Suprapubic skin (tissue), 4 donors: ENCODE results near the gene HMCN1. TPM values are rescaled to one million over a fixed set of nuclear protein-coding genes. Genes with fewer than 3 reads are reported as not detected.

Experiments
- DNase-seq, 2 donors: peaks; one replicate each; pipeline ENCODE4 v3.0.0-alpha.2; 2019; ENCODE audit warnings: low spot score in 2 of 2
- H3K27ac ChIP-seq: fragments of 200-600 bp; sonication (generic); one replicate; pipeline ENCODE4 v1.5.1; 2019
- H3K27me3 ChIP-seq: fragments of 200-600 bp; sonication (generic); one replicate; pipeline ENCODE4 v1.5.1; 2019
- H3K36me3 ChIP-seq: fragments of 200-600 bp; sonication (generic); one replicate; pipeline ENCODE4 v1.5.1; 2019
- H3K4me1 ChIP-seq: fragments of 200-600 bp; sonication (generic); one replicate; pipeline ENCODE4 v1.5.1; 2019
- H3K4me3 ChIP-seq: fragments of 200-600 bp; sonication (generic); one replicate; pipeline ENCODE4 v1.5.1; 2019; ENCODE audit warnings: mild to moderate bottlenecking
- H3K9me3 ChIP-seq: fragments of 200-600 bp; sonication (generic); one replicate; pipeline ENCODE4 v1.5.1; 2019
- CTCF ChIP-seq, 2 donors: fragments of 200-600 bp in 1 of 2; fragments of 450-650 bp in 1 of 2; sonication (generic) in 1 of 2; IDR thresholded peaks; one replicate each; pipeline ENCODE4 v1.5.1; 2016 to 2019; ENCODE audit warnings: antibody characterized with exemption in 2 of 2, mild to moderate bottlenecking in 1 of 2, moderate library complexity in 1 of 2
- EP300 ChIP-seq: sonication (generic); formaldehyde crosslinking; IDR thresholded peaks from one replicate; pipeline ENCODE4 v1.6.1; 2017; ENCODE audit warnings: antibody characterized with exemption
- POLR2A ChIP-seq, 2 donors: fragments of 450-650 bp; IDR thresholded peaks; one replicate each; pipeline ENCODE4 v1.6.1; 2017; ENCODE audit warnings: antibody characterized with exemption in 2 of 2, mild to moderate bottlenecking in 2 of 2, moderate library complexity in 2 of 2
- POLR2AphosphoS5 ChIP-seq, 3 donors: sonication (generic); formaldehyde crosslinking; IDR thresholded peaks; one replicate each; pipeline ENCODE4 v1.6.1; 2017; ENCODE audit warnings: antibody characterized with exemption in 3 of 3
- WGBS: methylation state at CpG from one replicate; pipeline ENCODE4 v1.1.5; 2018; 5-methylcytosine and 5-hydroxymethylcytosine counted together
- total RNA-seq, 4 donors: library from RNA; depleted of rRNA; stranded (reverse); fragments of >200 nt; gene quantifications; one replicate each; pipeline ENCODE4 v1.1.0, GENCODE V29; 2016

Gene HMCN1
- total RNA-seq, 4 donors from 2014 or later, result 2.2 to 5.6 (median 3.7) TPM

- Histone ChIP-seq H3K9me3 (no peaks in the 10 kb centered on the region), H3K36me3 (no peaks in the 10 kb centered on the region), H3K4me3 (no peak overlapping the region), H3K27me3 (no peaks in the 10 kb centered on the region), H3K4me1 (no peaks in the 10 kb centered on the region), H3K27ac (no peak overlapping the region)
- TF ChIP-seq EP300 (no peak), POLR2A (IDR thresholded peaks at IDR 0.05) (no peak), CTCF (IDR thresholded peaks at IDR 0.05) (no peak), POLR2AphosphoS5 (IDR thresholded peaks at IDR 0.05) (no peak)
- WGBS, result 86% methylated on average over 2 of the region's 2 CpGs
- DNase-seq, result no peak
These were observed 454.5 kb downstream of the HMCN1 start for GRCh38 chr1:186188736-186189135.

GRCh38 chr1:186189156-186189555 lies 455.0 kb downstream of the HMCN1 start:
- Histone ChIP-seq H3K9me3 (no peaks in the 10 kb centered on the region), H3K36me3 (no peaks in the 10 kb centered on the region), H3K27me3 (no peaks in the 10 kb centered on the region), H3K27ac (no peak overlapping the region), H3K4me3 (no peak overlapping the region), H3K4me1 (no peaks in the 10 kb centered on the region)
- no peak for TF ChIP-seq POLR2A (IDR thresholded peaks at IDR 0.05)
- TF ChIP-seq CTCF (IDR thresholded peaks at IDR 0.05), result no peak
- no peak for TF ChIP-seq POLR2AphosphoS5 (IDR thresholded peaks at IDR 0.05)
- no peak for TF ChIP-seq EP300
- WGBS, result 87% methylated on average over 3 of the region's 3 CpGs
- DNase-seq, result no peak

GRCh38 chr1:186191511-186191910 lies 457.3 kb downstream of the HMCN1 start:
- H3K27me3 ChIP-seq, result no peaks in the 10 kb centered on the region
- H3K36me3 ChIP-seq, result no peaks in the 10 kb centered on the region
- WGBS, result 91% methylated on average over 2 of the region's 2 CpGs
- no peak overlapping the region for H3K4me3 ChIP-seq
- no peak for DNase-seq
- no peak overlapping the region for H3K27ac ChIP-seq
- H3K4me1 ChIP-seq, result no peaks in the 10 kb centered on the region
- no peaks in the 10 kb centered on the region for H3K9me3 ChIP-seq
- no peak for TF ChIP-seq CTCF (IDR thresholded peaks at IDR 0.05)
- no peak for TF ChIP-seq POLR2A (IDR thresholded peaks at IDR 0.05)
- no peak for TF ChIP-seq POLR2AphosphoS5 (IDR thresholded peaks at IDR 0.05)
- TF ChIP-seq EP300, result no peak

GRCh38 chr1:186193224-186193623 lies 459.0 kb downstream of the HMCN1 start:
- Histone ChIP-seq H3K9me3 (no peaks in the 10 kb centered on the region), H3K27ac (no peak overlapping the region), H3K4me1 (no peaks in the 10 kb centered on the region), H3K36me3 (no peaks in the 10 kb centered on the region), H3K4me3 (no peak overlapping the region), H3K27me3 (no peaks in the 10 kb centered on the region)
- 98% methylated on average over 2 of the region's 2 CpGs for WGBS
- DNase-seq, result no peak
- no peak for TF ChIP-seq POLR2AphosphoS5 (IDR thresholded peaks at IDR 0.05)
- no peak for TF ChIP-seq POLR2A (IDR thresholded peaks at IDR 0.05)

GRCh38 chr1:186194107-186194756 lies 460.0 kb downstream of the HMCN1 start:
- Histone ChIP-seq H3K27me3 (no peaks in the 10 kb centered on the region), H3K27ac (no peak overlapping the region), H3K4me1 (no peaks in the 10 kb centered on the region), H3K36me3 (no peaks in the 10 kb centered on the region), H3K9me3 (no peaks in the 10 kb centered on the region), H3K4me3 (no peak overlapping the region)
- 90% methylated on average over 2 of the region's 2 CpGs for WGBS
- no peak for DNase-seq
- no peak for TF ChIP-seq POLR2A (IDR thresholded peaks at IDR 0.05)
- TF ChIP-seq EP300, result no peak
- TF ChIP-seq CTCF (IDR thresholded peaks at IDR 0.05), result no peak
- TF ChIP-seq POLR2AphosphoS5 (IDR thresholded peaks at IDR 0.05), result no peak
